Lower leg skin (tissue), 3 donors: ENCODE results near the gene RELL1.

Experiments used
- POLR2A ChIP-seq, 2 donors: fragments of 450-650 bp; IDR thresholded peaks; one replicate each; pipeline ENCODE4 v1.6.1; 2016 to 2017; ENCODE audit warnings: antibody characterized with exemption in 2 of 2, mild to moderate bottlenecking in 1 of 2, moderate library complexity in 1 of 2
- TF ChIP-seq, protein P1 (sequence below), 3 donors: fragments of 450-650 bp; IDR thresholded peaks; one replicate each; pipeline ENCODE4 v1.5.1; 2016; ENCODE audit warnings: antibody characterized with exemption in 3 of 3, mild to moderate bottlenecking in 3 of 3, moderate library complexity in 2 of 3

DNA sequence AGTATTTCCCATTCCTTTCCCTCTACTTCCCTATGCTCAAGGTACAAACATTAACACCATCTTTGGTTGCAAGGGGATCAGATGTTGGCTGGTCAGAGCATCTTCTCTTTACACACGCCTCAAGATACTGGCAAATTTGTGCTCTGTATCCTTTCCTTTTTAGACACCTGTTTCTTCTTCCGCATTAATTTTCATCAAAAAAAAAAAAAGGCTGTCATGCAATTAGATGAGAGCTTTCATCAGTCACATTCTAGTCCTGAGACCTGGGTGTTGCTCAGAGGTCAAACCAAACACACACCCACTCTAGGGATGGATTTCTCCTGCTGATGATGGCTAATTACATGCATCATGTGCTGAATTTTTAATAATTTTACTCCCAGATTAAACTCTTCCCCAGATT lies 2.0 kb downstream of the RELL1 start:
- no peak for TF ChIP-seq POLR2A (IDR thresholded peaks at IDR 0.05)
- TF ChIP-seq, protein P1, sequence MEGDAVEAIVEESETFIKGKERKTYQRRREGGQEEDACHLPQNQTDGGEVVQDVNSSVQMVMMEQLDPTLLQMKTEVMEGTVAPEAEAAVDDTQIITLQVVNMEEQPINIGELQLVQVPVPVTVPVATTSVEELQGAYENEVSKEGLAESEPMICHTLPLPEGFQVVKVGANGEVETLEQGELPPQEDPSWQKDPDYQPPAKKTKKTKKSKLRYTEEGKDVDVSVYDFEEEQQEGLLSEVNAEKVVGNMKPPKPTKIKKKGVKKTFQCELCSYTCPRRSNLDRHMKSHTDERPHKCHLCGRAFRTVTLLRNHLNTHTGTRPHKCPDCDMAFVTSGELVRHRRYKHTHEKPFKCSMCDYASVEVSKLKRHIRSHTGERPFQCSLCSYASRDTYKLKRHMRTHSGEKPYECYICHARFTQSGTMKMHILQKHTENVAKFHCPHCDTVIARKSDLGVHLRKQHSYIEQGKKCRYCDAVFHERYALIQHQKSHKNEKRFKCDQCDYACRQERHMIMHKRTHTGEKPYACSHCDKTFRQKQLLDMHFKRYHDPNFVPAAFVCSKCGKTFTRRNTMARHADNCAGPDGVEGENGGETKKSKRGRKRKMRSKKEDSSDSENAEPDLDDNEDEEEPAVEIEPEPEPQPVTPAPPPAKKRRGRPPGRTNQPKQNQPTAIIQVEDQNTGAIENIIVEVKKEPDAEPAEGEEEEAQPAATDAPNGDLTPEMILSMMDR (IDR thresholded peaks at IDR 0.05), result no peak
